Activated naive CD8-positive, alpha-beta T cell treated with anti-CD3 and anti-CD28 coated beads for 36 hours (primary cell): ENCODE measurements around the gene DCX. TPM values are rescaled to one million over a fixed set of nuclear protein-coding genes. Genes with fewer than 3 reads are reported as not detected.
A peak's percentile ranks its signal among the peaks of the same experiment; 100 is the strongest.

Experiments
- DNase-seq: peaks from one replicate; pipeline ENCODE4 v3.0.0; 2021
- H3K27ac Mint-ChIP-seq: one replicate; pipeline ENCODE4 v1.8.0; 2022; ENCODE audit warnings: mild to moderate bottlenecking, moderate library complexity, mixed read lengths
- H3K27me3 Mint-ChIP-seq: one replicate; pipeline ENCODE4 v1.8.0; 2022; ENCODE audit warnings: mild to moderate bottlenecking, mixed read lengths
- H3K36me3 Mint-ChIP-seq: one replicate; pipeline ENCODE4 v1.8.0; 2021; ENCODE audit warnings: mild to moderate bottlenecking, mixed read lengths
- H3K4me1 Mint-ChIP-seq: one replicate; pipeline ENCODE4 v1.8.0; 2021; ENCODE audit warnings: mixed read lengths
- H3K4me3 Mint-ChIP-seq: one replicate; pipeline ENCODE4 v1.8.0; 2022; ENCODE audit warnings: mild to moderate bottlenecking, moderate library complexity, mixed read lengths
- H3K9me3 Mint-ChIP-seq: one replicate; pipeline ENCODE4 v1.8.0; 2022; ENCODE audit warnings: mixed read lengths
- total RNA-seq, 2 experiments: library from RNA; stranded (reverse); gene quantifications; one replicate each; pipeline ENCODE4 v1.2.3, GENCODE V29; 2021

The DCX gene
- total RNA-seq = not detected

GRCh38 chrX:111411983-111412382 is at the start of gene DCX:
TSS of gene DCX (minus strand) at chrX:111412192. CDS start at chrX:111410398, 1,794 bp downstream.
- DNase-seq = no peak
- Mint-ChIP-seq H3K4me3 (no peak within 1 kb of the TSS), H3K27me3 (peaks cover 9% of the 10 kb centered on the region), H3K9me3 (no peaks in the 10 kb centered on the region), H3K36me3 (no peaks in the 10 kb centered on the region), H3K4me1 (no peaks in the 10 kb centered on the region), H3K27ac (no peak within 1 kb of the TSS)

GRCh38 chrX:111460607-111461006 is 48.6 kb upstream of the DCX start:
- DNase-seq = no peak
- Mint-ChIP-seq H3K27me3 (no peaks in the 10 kb centered on the region), H3K4me3 (no peak overlapping the region), H3K27ac (no peak overlapping the region), H3K36me3 (no peaks in the 10 kb centered on the region), H3K9me3 (no peaks in the 10 kb centered on the region), H3K4me1 (no peaks in the 10 kb centered on the region)

- no peak overlapping the region for H3K4me3 Mint-ChIP-seq
- H3K27me3 Mint-ChIP-seq = peaks cover 8% of the 10 kb centered on the region
- peak; percentile 1 for DNase-seq
- no peak overlapping the region for H3K27ac Mint-ChIP-seq
- H3K36me3 Mint-ChIP-seq = no peaks in the 10 kb centered on the region
- H3K9me3 Mint-ChIP-seq = no peaks in the 10 kb centered on the region
- no peaks in the 10 kb centered on the region for H3K4me1 Mint-ChIP-seq
Observed at GRCh38 chrX:111447298-111447697, 35.3 kb upstream of the DCX start.

GRCh38 chrX:111445485-111445884 is 33.5 kb upstream of the DCX start:
- DNase-seq = no peak
- H3K4me1 Mint-ChIP-seq = no peaks in the 10 kb centered on the region
- no peak overlapping the region for H3K27ac Mint-ChIP-seq
- no peaks in the 10 kb centered on the region for H3K36me3 Mint-ChIP-seq
- H3K4me3 Mint-ChIP-seq = no peak overlapping the region
- peaks cover 8% of the 10 kb centered on the region for H3K27me3 Mint-ChIP-seq
- H3K9me3 Mint-ChIP-seq = no peaks in the 10 kb centered on the region

- no peak overlapping the region for H3K4me3 Mint-ChIP-seq
- DNase-seq = no peak
- peaks cover 8% of the 10 kb centered on the region for H3K27me3 Mint-ChIP-seq
- no peak overlapping the region for H3K27ac Mint-ChIP-seq
- no peaks in the 10 kb centered on the region for H3K4me1 Mint-ChIP-seq
- H3K36me3 Mint-ChIP-seq = no peaks in the 10 kb centered on the region
- H3K9me3 Mint-ChIP-seq = no peaks in the 10 kb centered on the region
Observed at GRCh38 chrX:111444881-111445280, 32.9 kb upstream of the DCX start.

GRCh38 chrX:111443946-111444345 is 32.0 kb upstream of the DCX start:
- Mint-ChIP-seq H3K27me3 (peaks cover 8% of the 10 kb centered on the region), H3K4me1 (no peaks in the 10 kb centered on the region), H3K36me3 (no peaks in the 10 kb centered on the region), H3K27ac (no peak overlapping the region), H3K9me3 (no peaks in the 10 kb centered on the region), H3K4me3 (no peak overlapping the region)
- DNase-seq = no peak

- Mint-ChIP-seq H3K27ac (no peak overlapping the region), H3K9me3 (no peaks in the 10 kb centered on the region), H3K4me3 (no peak overlapping the region), H3K27me3 (peaks cover 5% of the 10 kb centered on the region), H3K36me3 (no peaks in the 10 kb centered on the region), H3K4me1 (no peaks in the 10 kb centered on the region)
- DNase-seq = no peak
Observed at GRCh38 chrX:111442791-111443190, 30.8 kb upstream of the DCX start.

- Mint-ChIP-seq H3K9me3 (peaks cover under 1% of the 10 kb centered on the region), H3K36me3 (no peaks in the 10 kb centered on the region), H3K27ac (no peak overlapping the region), H3K4me1 (no peaks in the 10 kb centered on the region), H3K4me3 (no peak overlapping the region), H3K27me3 (peaks cover 5% of the 10 kb centered on the region)
- DNase-seq = no peak
Observed at GRCh38 chrX:111435469-111435868, 23.5 kb upstream of the DCX start.

GRCh38 chrX:111431001-111431400 is 19.0 kb upstream of the DCX start:
- Mint-ChIP-seq H3K4me3 (no peak overlapping the region), H3K27me3 (no peaks in the 10 kb centered on the region), H3K27ac (no peak overlapping the region), H3K9me3 (peaks cover 1% of the 10 kb centered on the region), H3K36me3 (no peaks in the 10 kb centered on the region), H3K4me1 (no peaks in the 10 kb centered on the region)
- no peak for DNase-seq

GRCh38 chrX:111411557-111411956 is 435 bp downstream of the DCX start:
- peaks cover 9% of the 10 kb centered on the region for H3K27me3 Mint-ChIP-seq
- H3K27ac Mint-ChIP-seq = no peak overlapping the region
- no peak for DNase-seq
- no peaks in the 10 kb centered on the region for H3K36me3 Mint-ChIP-seq
- no peaks in the 10 kb centered on the region for H3K9me3 Mint-ChIP-seq
- H3K4me1 Mint-ChIP-seq = no peaks in the 10 kb centered on the region
- no peak overlapping the region for H3K4me3 Mint-ChIP-seq

- H3K4me3 Mint-ChIP-seq = no peak overlapping the region
- no peak overlapping the region for H3K27ac Mint-ChIP-seq
- no peaks in the 10 kb centered on the region for H3K4me1 Mint-ChIP-seq
- no peak for DNase-seq
- no peaks in the 10 kb centered on the region for H3K9me3 Mint-ChIP-seq
- no peaks in the 10 kb centered on the region for H3K36me3 Mint-ChIP-seq
- peaks cover 9% of the 10 kb centered on the region for H3K27me3 Mint-ChIP-seq
Observed at GRCh38 chrX:111410590-111411078, 1.4 kb downstream of the DCX start.

- Mint-ChIP-seq H3K36me3 (no peaks in the 10 kb centered on the region), H3K9me3 (no peaks in the 10 kb centered on the region), H3K4me3 (no peak overlapping the region), H3K27ac (no peak overlapping the region), H3K27me3 (peaks cover 9% of the 10 kb centered on the region), H3K4me1 (no peaks in the 10 kb centered on the region)
- DNase-seq = no peak
Observed at GRCh38 chrX:111409326-111409725, 2.7 kb downstream of the DCX start.

- H3K4me1 Mint-ChIP-seq = no peaks in the 10 kb centered on the region
- no peaks in the 10 kb centered on the region for H3K36me3 Mint-ChIP-seq
- H3K9me3 Mint-ChIP-seq = no peaks in the 10 kb centered on the region
- no peak overlapping the region for H3K4me3 Mint-ChIP-seq
- H3K27me3 Mint-ChIP-seq = peaks cover 9% of the 10 kb centered on the region
- no peak overlapping the region for H3K27ac Mint-ChIP-seq
- no peak for DNase-seq
Observed at GRCh38 chrX:111407948-111408347, 4.0 kb downstream of the DCX start.

GRCh38 chrX:111402344-111402743 is 9.6 kb downstream of the DCX start:
- Mint-ChIP-seq H3K27me3 (no peaks in the 10 kb centered on the region), H3K27ac (no peak overlapping the region), H3K9me3 (no peaks in the 10 kb centered on the region), H3K4me1 (no peaks in the 10 kb centered on the region), H3K4me3 (no peak overlapping the region), H3K36me3 (no peaks in the 10 kb centered on the region)
- DNase-seq = no peak

- no peak overlapping the region for H3K27ac Mint-ChIP-seq
- H3K4me1 Mint-ChIP-seq = no peaks in the 10 kb centered on the region
- H3K36me3 Mint-ChIP-seq = no peaks in the 10 kb centered on the region
- peaks cover 3% of the 10 kb centered on the region for H3K27me3 Mint-ChIP-seq
- no peak for DNase-seq
- no peaks in the 10 kb centered on the region for H3K9me3 Mint-ChIP-seq
- no peak overlapping the region for H3K4me3 Mint-ChIP-seq
Observed at GRCh38 chrX:111395149-111395548, 16.8 kb downstream of the DCX start.

GRCh38 chrX:111394569-111394968 is 17.4 kb downstream of the DCX start:
- Mint-ChIP-seq H3K9me3 (no peaks in the 10 kb centered on the region), H3K4me3 (no peak overlapping the region), H3K27me3 (peaks cover 3% of the 10 kb centered on the region), H3K27ac (no peak overlapping the region), H3K36me3 (no peaks in the 10 kb centered on the region), H3K4me1 (no peaks in the 10 kb centered on the region)
- no peak for DNase-seq
